ENCODE data around the gene C16orf95. TPM values are rescaled to one million over a fixed set of nuclear protein-coding genes. Genes with fewer than 3 reads are reported as not detected.
"Not testable (repeated sequence)": the region's sequence is repeated elsewhere in the genome, so short reads cannot be mapped to it uniquely, and the experiment has no call there.

The C16orf95 gene
- total and polyA plus RNA-seq, 2 donors (not counting 1 experiment from before 2014, with no cell fraction given), result 1.5 to 2.5 TPM

DNA sequence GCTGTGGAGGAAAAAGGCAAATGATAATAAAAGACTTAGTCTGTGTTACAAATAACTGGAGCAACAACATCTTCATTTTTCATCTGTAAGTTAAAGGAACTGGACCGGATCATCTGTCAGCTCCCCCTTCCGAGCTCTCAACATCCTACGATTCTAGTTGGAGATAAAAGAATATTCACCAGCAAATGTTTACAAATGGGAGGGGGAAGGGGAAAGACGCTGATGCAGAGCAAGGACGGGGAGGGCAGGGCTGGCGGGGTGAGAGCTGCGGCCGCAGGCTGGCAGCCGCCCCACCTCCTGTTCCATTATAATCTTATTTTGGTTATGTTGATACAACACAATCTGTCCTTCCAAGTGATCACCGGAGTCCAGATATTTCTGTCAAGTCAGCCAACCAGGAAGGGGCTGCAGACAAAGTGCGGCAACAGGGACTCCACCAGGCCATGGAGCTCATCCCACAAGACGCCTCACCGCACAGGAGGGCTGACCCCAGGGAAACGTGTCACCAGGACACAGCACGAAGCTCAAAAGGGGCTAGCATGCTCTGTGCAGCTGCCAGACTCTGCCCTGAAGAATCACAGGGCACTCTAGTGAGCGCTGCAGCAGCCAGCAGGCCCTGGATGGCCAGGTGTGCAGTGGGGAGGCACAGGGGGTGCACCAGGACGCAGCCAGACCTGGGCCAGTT, 46.7 kb upstream of the C16orf95 start:
- Histone ChIP-seq H3K27ac (ENCODE audit: low read length in 2 of 2) (no peak overlapping the region), H3K36me3 (replicated peaks in 1 of 2; ENCODE audit: control extremely low read depth in 1 of 2, control insufficient read depth in 1 of 2, extremely low read depth in 1 of 2, insufficient read depth in 2 of 2, low read length in 1 of 2) (peaks cover 0 to 38% of the 10 kb centered on the region in 2 experiments), H3K4me1 (ENCODE audit: control insufficient read depth in 2 of 2, insufficient read depth in 2 of 2, low read length in 2 of 2) (peaks cover 6 to 10% of the 10 kb centered on the region in 2 donors), H3K27me3 (replicated peaks in 1 of 4; ENCODE audit: control extremely low read depth in 1 of 4, control insufficient read depth in 3 of 4, insufficient read depth in 4 of 4, low read length in 3 of 4) (no peaks in the 10 kb centered on the region), H3K4me3 (ENCODE audit: control extremely low read depth in 1 of 5, extremely low read depth in 1 of 5, insufficient read depth in 1 of 5, low read depth in 2 of 5, low read length in 4 of 5) (no peak overlapping the region), H4K20me1 (ENCODE audit: control insufficient read depth, insufficient read depth, low read length, poor library complexity, severe bottlenecking) (peaks cover 52% of the 10 kb centered on the region), H2AFZ (ENCODE audit: insufficient read depth, low read depth, low read length, poor library complexity, severe bottlenecking) (no peak overlapping the region), H3K9ac (ENCODE audit: low read length) (no peak overlapping the region), H3K4me2 (replicated peaks; ENCODE audit: low read depth, low read length, poor library complexity, severe bottlenecking) (peak overlapping the region; percentile 30), H3K9me3 (ENCODE audit: control extremely low read depth in 1 of 3, control insufficient read depth in 2 of 3, insufficient read depth in 1 of 3, low read length in 2 of 3) (no peaks in the 10 kb centered on the region), H3K79me2 (ENCODE audit: control insufficient read depth, insufficient read depth, low read length) (peaks cover 70% of the 10 kb centered on the region)
- intact Hi-C loops (cut with micrococcal nuclease), result no loop called here
- TF ChIP-seq, protein P1, sequence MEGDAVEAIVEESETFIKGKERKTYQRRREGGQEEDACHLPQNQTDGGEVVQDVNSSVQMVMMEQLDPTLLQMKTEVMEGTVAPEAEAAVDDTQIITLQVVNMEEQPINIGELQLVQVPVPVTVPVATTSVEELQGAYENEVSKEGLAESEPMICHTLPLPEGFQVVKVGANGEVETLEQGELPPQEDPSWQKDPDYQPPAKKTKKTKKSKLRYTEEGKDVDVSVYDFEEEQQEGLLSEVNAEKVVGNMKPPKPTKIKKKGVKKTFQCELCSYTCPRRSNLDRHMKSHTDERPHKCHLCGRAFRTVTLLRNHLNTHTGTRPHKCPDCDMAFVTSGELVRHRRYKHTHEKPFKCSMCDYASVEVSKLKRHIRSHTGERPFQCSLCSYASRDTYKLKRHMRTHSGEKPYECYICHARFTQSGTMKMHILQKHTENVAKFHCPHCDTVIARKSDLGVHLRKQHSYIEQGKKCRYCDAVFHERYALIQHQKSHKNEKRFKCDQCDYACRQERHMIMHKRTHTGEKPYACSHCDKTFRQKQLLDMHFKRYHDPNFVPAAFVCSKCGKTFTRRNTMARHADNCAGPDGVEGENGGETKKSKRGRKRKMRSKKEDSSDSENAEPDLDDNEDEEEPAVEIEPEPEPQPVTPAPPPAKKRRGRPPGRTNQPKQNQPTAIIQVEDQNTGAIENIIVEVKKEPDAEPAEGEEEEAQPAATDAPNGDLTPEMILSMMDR (IDR thresholded peaks at IDR 0.05), result no peak
- TF ChIP-seq EZH2 (IDR thresholded peaks at IDR 0.05; ENCODE audit: borderline replicate concordance, insufficient read depth, low read depth, low read length, poor library complexity, severe bottlenecking), result no peak
- H3K9me3 Mint-ChIP-seq (ENCODE audit: insufficient read depth), result no peaks in the 10 kb centered on the region
- POLR2A ChIA-PET, result no interaction called here
- no peak for DNase-seq
- H3K4me1 Mint-ChIP-seq, result peaks cover 17% of the 10 kb centered on the region
- CTCF ChIA-PET, result no interaction called here
- WGBS (ENCODE audit: insufficient coverage), result 90% methylated on average over 8 of the region's 17 CpGs
- ATAC-seq (ENCODE audit: low read depth), result no peak
- no peak overlapping the region for H3K27ac Mint-ChIP-seq
- no peak overlapping the region for H3K4me3 Mint-ChIP-seq
- H3K27me3 Mint-ChIP-seq, result no peaks in the 10 kb centered on the region

DNA sequence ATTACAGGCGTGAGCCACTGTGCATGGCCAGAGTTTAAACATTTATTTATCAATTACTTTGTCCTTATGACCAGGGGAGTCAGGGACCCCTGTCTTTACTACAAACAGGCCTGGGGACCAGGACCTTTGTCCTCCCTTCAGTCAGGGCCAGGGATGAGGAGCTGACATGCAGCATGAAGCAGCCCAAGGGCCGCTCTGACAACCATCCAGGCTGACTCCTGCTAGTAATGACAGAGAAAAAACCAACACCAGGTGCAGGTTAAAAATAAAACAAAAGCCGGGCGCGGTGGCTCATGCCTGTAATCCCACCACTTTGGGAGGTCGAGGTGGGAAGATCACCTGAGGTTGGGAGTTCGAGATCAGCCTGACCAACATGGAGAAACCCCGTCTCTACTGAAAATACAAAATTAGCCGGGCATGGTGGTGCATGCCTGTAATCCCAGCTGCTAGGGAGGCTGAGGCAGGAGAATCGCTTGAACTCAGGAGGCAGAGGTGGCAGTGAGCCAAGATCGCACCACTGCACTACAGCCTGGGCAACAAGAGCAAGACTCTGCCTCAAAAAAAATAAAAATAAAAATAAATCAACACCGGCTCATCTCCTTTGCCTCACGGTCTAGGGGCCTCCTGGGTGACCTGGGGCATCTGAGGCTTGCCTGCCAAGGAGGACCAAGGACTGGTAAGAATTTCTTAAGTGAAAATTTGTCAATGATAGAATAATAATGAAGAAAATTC, 45.8 kb upstream of the C16orf95 start:
- WGBS (ENCODE audit: insufficient coverage), result 96% methylated on average over 11 of the region's 13 CpGs
- CTCF ChIA-PET, result not testable (repeated sequence)
- H3K36me3 ChIP-seq (replicated peaks in 1 of 2; ENCODE audit: control extremely low read depth in 1 of 2, control insufficient read depth in 1 of 2, extremely low read depth in 1 of 2, insufficient read depth in 2 of 2, low read length in 1 of 2), result peaks cover 0 to 47% of the 10 kb centered on the region in 2 experiments

More for the DNA sequence above, 45.8 kb upstream of the C16orf95 start:
- H3K4me1 Mint-ChIP-seq; intact Hi-C loops (cut with micrococcal nuclease); H3K4me1 ChIP-seq (ENCODE audit: control insufficient read depth in 2 of 2, insufficient read depth in 2 of 2, low read length in 2 of 2); H3K4me3 ChIP-seq (ENCODE audit: control extremely low read depth in 1 of 5, extremely low read depth in 1 of 5, insufficient read depth in 1 of 5, low read depth in 2 of 5, low read length in 4 of 5); ATAC-seq (ENCODE audit: low read depth); H3K27me3 ChIP-seq (replicated peaks in 1 of 4; ENCODE audit: control extremely low read depth in 1 of 4, control insufficient read depth in 3 of 4, insufficient read depth in 4 of 4, low read length in 3 of 4); H3K27ac ChIP-seq (ENCODE audit: low read length in 2 of 2); H3K27ac Mint-ChIP-seq; H3K9me3 ChIP-seq (ENCODE audit: control extremely low read depth in 1 of 3, control insufficient read depth in 2 of 3, insufficient read depth in 1 of 3, low read length in 2 of 3); H3K9ac ChIP-seq (ENCODE audit: low read length); H3K27me3 Mint-ChIP-seq; POLR2A ChIA-PET; H3K9me3 Mint-ChIP-seq (ENCODE audit: insufficient read depth); H3K4me3 Mint-ChIP-seq; DNase-seq; H3K4me2 ChIP-seq (replicated peaks; ENCODE audit: low read depth, low read length, poor library complexity, severe bottlenecking); H2AFZ ChIP-seq (ENCODE audit: insufficient read depth, low read depth, low read length, poor library complexity, severe bottlenecking): not testable (repeated sequence)
- Histone ChIP-seq H4K20me1 (ENCODE audit: control insufficient read depth, insufficient read depth, low read length, poor library complexity, severe bottlenecking) (peaks cover 45% of the 10 kb centered on the region), H3K79me2 (ENCODE audit: control insufficient read depth, insufficient read depth, low read length) (peaks cover 61% of the 10 kb centered on the region)

Data from B cell (primary cell).